Gastrocnemius medialis (tissue), 4 donors: ENCODE results near the gene HTATSF1. TPM values are rescaled to one million over a fixed set of nuclear protein-coding genes. Genes with fewer than 3 reads are reported as not detected.

Experiments used
- ATAC-seq, 2 donors: fragments of 150-250 bp; one replicate each; pipeline ENCODE4 v1.9.1; 2016
- DNase-seq, 2 donors: peaks; one replicate each; pipeline ENCODE4 v3.0.0-alpha.2; 2019
- H3K27ac ChIP-seq, 4 donors: fragments of 200-600 bp; sonication (generic); 1 replicate in 1 of 4; 2 replicates in 3 of 4; pipeline ENCODE4 v1.5.1; 2016 to 2018; ENCODE audit warnings: mild to moderate bottlenecking in 2 of 4, moderate library complexity in 1 of 4
- H3K27me3 ChIP-seq, 3 donors: fragments of 200-600 bp; sonication (generic) in 2 of 3; 1 replicate in 1 of 3; 2 replicates in 2 of 3; pipeline versions ENCODE4 v1.5.1 to v1.6.0; 2016 to 2019; ENCODE audit warnings: mild to moderate bottlenecking in 1 of 3, moderate library complexity in 1 of 3
- H3K36me3 ChIP-seq, 2 donors: fragments of 200-600 bp; sonication (generic) in 1 of 2; one replicate each; pipeline ENCODE4 v1.5.1; 2017 to 2018
- H3K4me1 ChIP-seq, 2 donors: fragments of 200-600 bp; sonication (generic) in 1 of 2; one replicate each; pipeline ENCODE4 v1.5.1; 2016 to 2017; ENCODE audit warnings: mild to moderate bottlenecking in 2 of 2
- H3K4me3 ChIP-seq, 4 donors: fragments of 200-600 bp; sonication (generic) in 3 of 4; 1 replicate in 1 of 4; 2 replicates in 3 of 4; pipeline ENCODE4 v1.5.1; 2016 to 2019; ENCODE audit warnings: mild to moderate bottlenecking in 2 of 4
- H3K9me3 ChIP-seq, 3 donors: fragments of 200-600 bp; sonication (generic) in 2 of 3; 1 replicate in 1 of 3; 2 replicates in 2 of 3; pipeline ENCODE4 v1.5.1; 2016 to 2019
- CTCF ChIP-seq, 5 experiments: fragments of 450-650 bp in 3 of 5; fragments of 200-600 bp in 2 of 5; sonication (generic) in 2 of 5; IDR thresholded peaks in 4 of 5; conservative IDR thresholded peaks in 1 of 5; 1 replicate in 4 of 5; 2 replicates in 1 of 5; pipeline ENCODE4 v1.5.1; 2016 to 2019; ENCODE audit warnings: antibody characterized with exemption in 5 of 5, mild to moderate bottlenecking in 3 of 5, moderate library complexity in 3 of 5
- POLR2A ChIP-seq, 2 donors: fragments of 450-650 bp; IDR thresholded peaks; one replicate each; pipeline ENCODE4 v1.6.1; 2017; ENCODE audit warnings: antibody characterized with exemption in 2 of 2, mild to moderate bottlenecking in 2 of 2, moderate library complexity in 2 of 2
- in situ Hi-C, 4 donors: fragments of 200-750 bp; cut with MboI; loops; one replicate each; pipeline versions ENCODE4 v1.15.0 to v1.8.0; 2017; ENCODE audit warnings: low sequenced_read_pairs in 4 of 4
- intact Hi-C: fragments of 100-400 bp; cut with DNase I; formaldehyde crosslinking; loops from one replicate; pipeline ENCODE4 v1.15.1; 2023; ENCODE audit warnings: low total_unique reads
- total RNA-seq, 4 donors: library from RNA; depleted of rRNA; stranded (reverse); fragments of >200 nt; gene quantifications; one replicate each; pipeline versions ENCODE4 v1.1.0 to v1.2.3, GENCODE V29; 2016

Gene HTATSF1
- total RNA-seq, 4 donors from 2014 or later: 97.5 to 157 (median 114) TPM

GRCh38 chrX:136476501-136476900 is 20.9 kb upstream of the HTATSF1 start:
- in situ Hi-C loops (loop anchor here in 1 of 4 donors (25.0 kb wide), 2 partner anchors 89 to 464 kb away; no protein-coding TSS in a partner anchor), intact Hi-C loops (no loop called here)
- ATAC-seq: no peak
- DNase-seq: no peak
- no peaks in the 10 kb centered on the region for H3K9me3 ChIP-seq
- H3K27me3 ChIP-seq: no peaks in the 10 kb centered on the region
- H3K36me3 ChIP-seq: no peaks in the 10 kb centered on the region
- no peak overlapping the region for H3K4me3 ChIP-seq
- no peak for TF ChIP-seq CTCF (IDR thresholded peaks at IDR 0.05 in 4 of 5, conservative IDR thresholded peaks at IDR 0.05 in 1 of 5)
- TF ChIP-seq POLR2A (IDR thresholded peaks at IDR 0.05): no peak
- no peak overlapping the region for H3K27ac ChIP-seq
- H3K4me1 ChIP-seq: no peaks in the 10 kb centered on the region

DNA sequence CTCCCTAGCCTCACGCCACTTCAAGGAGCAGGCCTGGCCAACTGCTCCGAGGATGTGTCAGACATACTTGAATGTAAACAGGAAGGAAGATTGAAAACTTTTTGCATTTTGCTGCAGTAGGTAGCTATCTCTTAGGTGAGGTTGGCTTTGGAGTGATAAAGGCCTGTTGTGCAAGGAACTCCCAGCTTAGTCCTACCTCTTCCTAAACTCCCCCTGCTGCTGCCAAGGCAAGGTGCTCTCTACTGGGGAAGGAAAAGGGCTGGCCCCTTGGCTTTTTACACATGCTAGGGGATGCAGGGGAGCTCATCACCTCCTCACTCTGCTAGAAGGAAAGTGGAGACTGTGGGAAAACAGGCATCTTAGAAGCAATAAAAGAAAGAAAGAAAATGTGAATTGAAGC is 20.4 kb upstream of the HTATSF1 start:
- in situ Hi-C loops: loop anchor here in 1 of 4 donors (25.0 kb wide), 2 partner anchors 90 to 465 kb away; no protein-coding TSS in a partner anchor
- no peak for TF ChIP-seq CTCF (IDR thresholded peaks at IDR 0.05 in 4 of 5, conservative IDR thresholded peaks at IDR 0.05 in 1 of 5)
- no peak for TF ChIP-seq POLR2A (IDR thresholded peaks at IDR 0.05)
- H3K4me1 ChIP-seq: no peaks in the 10 kb centered on the region
- H3K27me3 ChIP-seq: no peaks in the 10 kb centered on the region
- intact Hi-C loops: no loop called here
- DNase-seq: no peak
- ATAC-seq: no peak
- H3K36me3 ChIP-seq: no peaks in the 10 kb centered on the region
- no peak overlapping the region for H3K27ac ChIP-seq
- no peak overlapping the region for H3K4me3 ChIP-seq
- no peaks in the 10 kb centered on the region for H3K9me3 ChIP-seq

DNA sequence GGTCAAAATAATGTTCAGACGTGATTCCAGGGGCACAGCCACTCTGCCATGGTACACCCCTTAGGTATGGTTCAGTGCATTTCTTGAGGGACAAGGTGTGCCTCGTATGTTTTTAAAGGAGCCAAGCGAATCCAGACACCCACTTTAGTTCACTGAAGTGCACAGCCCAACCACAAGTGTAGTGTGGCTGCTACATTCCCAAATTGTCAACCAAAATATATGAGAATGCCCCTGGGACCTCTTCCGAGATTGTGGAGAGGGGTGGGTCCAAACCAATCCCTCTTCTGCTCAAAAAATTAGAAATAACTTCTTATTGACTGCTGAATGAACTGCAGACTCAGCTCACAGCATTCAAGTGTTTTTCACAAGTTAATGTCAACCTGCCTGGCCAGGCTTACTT is 17.0 kb upstream of the HTATSF1 start:
- Histone ChIP-seq H3K27ac (no peak overlapping the region), H3K4me1 (no peaks in the 10 kb centered on the region), H3K9me3 (no peaks in the 10 kb centered on the region), H3K27me3 (no peaks in the 10 kb centered on the region), H3K36me3 (no peaks in the 10 kb centered on the region), H3K4me3 (no peak overlapping the region)
- in situ Hi-C loops (loop anchor here in 1 of 4 donors (25.0 kb wide), 2 partner anchors 93 to 468 kb away; no protein-coding TSS in a partner anchor), intact Hi-C loops (no loop called here)
- DNase-seq (no peak), ATAC-seq (no peak)
- TF ChIP-seq POLR2A (IDR thresholded peaks at IDR 0.05) (no peak), CTCF (IDR thresholded peaks at IDR 0.05 in 4 of 5, conservative IDR thresholded peaks at IDR 0.05 in 1 of 5) (no peak)

GRCh38 chrX:136487647-136488046 is 9.7 kb upstream of the HTATSF1 start, which contains the start of gene BRS3:
Gene BRS3, plus strand, starts transcription at chrX:136487947. Its CDS starts 168 bp downstream, at chrX:136488115.
- intact Hi-C loops: no loop called here
- in situ Hi-C loops: loop anchor here in 1 of 4 donors (25.0 kb wide), 2 partner anchors 100 to 475 kb away; no protein-coding TSS in a partner anchor
- no peak within 1 kb of the TSS for H3K4me3 ChIP-seq
- TF ChIP-seq POLR2A (IDR thresholded peaks at IDR 0.05) (no peak), CTCF (IDR thresholded peaks at IDR 0.05 in 4 of 5, conservative IDR thresholded peaks at IDR 0.05 in 1 of 5) (no peak)
- no peaks in the 10 kb centered on the region for H3K9me3 ChIP-seq
- no peaks in the 10 kb centered on the region for H3K4me1 ChIP-seq
- DNase-seq (no peak), ATAC-seq (no peak)
- peaks cover 0 to 15% (median 0%) of the 10 kb centered on the region in 3 donors for H3K27me3 ChIP-seq
- H3K36me3 ChIP-seq: no peaks in the 10 kb centered on the region
- no peak within 1 kb of the TSS for H3K27ac ChIP-seq

DNA sequence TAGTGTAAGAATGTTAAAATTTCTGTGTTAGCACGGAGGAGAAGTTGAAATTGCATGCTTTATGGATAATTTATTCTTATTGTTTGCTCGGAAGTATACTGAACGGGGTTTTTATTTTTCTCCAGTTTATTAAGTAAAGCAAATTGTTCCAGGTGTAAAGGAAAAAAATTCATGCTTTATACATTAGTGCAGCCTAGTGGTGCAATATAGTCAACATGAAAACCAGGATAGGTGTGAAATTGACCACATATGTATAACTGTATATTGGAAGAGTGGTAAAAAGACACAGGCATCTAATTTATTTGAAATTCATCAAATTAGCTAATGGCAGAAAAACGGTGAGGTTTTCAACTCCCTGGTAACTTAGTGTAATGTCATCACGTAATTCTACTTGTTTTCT is 8.7 kb upstream of the HTATSF1 start:
- in situ Hi-C loops: loop anchor here in 1 of 4 donors (25.0 kb wide), 2 partner anchors 101 to 476 kb away; no protein-coding TSS in a partner anchor
- Histone ChIP-seq H3K4me1 (no peaks in the 10 kb centered on the region), H3K27me3 (peaks cover 0 to 15% (median 0%) of the 10 kb centered on the region in 3 donors), H3K36me3 (no peaks in the 10 kb centered on the region), H3K9me3 (no peaks in the 10 kb centered on the region), H3K4me3 (no peak overlapping the region), H3K27ac (no peak overlapping the region)
- intact Hi-C loops: no loop called here
- no peak for ATAC-seq
- no peak for DNase-seq
- TF ChIP-seq CTCF (IDR thresholded peaks at IDR 0.05 in 4 of 5, conservative IDR thresholded peaks at IDR 0.05 in 1 of 5): no peak
- TF ChIP-seq POLR2A (IDR thresholded peaks at IDR 0.05): no peak
